Hematopoietic multipotent progenitor cell treated with erythropoietin and hydrocortisone succinate and interleukin-3 and kit ligand, for 4 days (in vitro differentiated cells): ENCODE measurements around the gene BCL2L15.
"Not testable (repeated sequence)": the region's sequence is repeated elsewhere in the genome, so short reads cannot be mapped to it uniquely, and the experiment has no call there.

Experiments used
- DNase-seq: peaks from one replicate; pipeline ENCODE4 v3.0.0-alpha.2; 2015

Gene BCL2L15

GRCh38 chr1:113868387-113869083 is 18.8 kb downstream of the BCL2L15 start:
- DNase-seq = no peak

- DNase-seq = peak; percentile 58
These were observed 25.7 kb downstream of the BCL2L15 start for GRCh38 chr1:113861641-113862040.

DNA sequence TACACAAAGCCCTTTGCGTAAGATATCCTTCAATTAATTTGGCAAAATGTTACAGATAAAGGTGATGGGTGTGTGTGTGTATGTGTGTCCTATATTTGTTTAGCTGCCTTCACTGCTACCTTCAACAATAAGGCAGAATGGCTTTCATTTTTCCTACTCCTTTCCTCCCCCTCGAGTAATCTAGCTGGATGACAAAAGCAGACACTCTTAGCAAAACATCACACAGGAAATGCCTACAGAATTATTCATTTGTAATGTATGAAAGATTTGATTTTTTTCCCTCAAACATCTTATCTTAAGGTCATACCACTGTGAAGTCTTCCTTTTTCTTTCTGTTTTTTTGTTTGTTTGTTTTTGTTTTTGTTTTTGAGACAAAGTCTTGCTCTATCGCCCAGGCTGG is 26.5 kb downstream of the BCL2L15 start:
- DNase-seq = no peak

DNA sequence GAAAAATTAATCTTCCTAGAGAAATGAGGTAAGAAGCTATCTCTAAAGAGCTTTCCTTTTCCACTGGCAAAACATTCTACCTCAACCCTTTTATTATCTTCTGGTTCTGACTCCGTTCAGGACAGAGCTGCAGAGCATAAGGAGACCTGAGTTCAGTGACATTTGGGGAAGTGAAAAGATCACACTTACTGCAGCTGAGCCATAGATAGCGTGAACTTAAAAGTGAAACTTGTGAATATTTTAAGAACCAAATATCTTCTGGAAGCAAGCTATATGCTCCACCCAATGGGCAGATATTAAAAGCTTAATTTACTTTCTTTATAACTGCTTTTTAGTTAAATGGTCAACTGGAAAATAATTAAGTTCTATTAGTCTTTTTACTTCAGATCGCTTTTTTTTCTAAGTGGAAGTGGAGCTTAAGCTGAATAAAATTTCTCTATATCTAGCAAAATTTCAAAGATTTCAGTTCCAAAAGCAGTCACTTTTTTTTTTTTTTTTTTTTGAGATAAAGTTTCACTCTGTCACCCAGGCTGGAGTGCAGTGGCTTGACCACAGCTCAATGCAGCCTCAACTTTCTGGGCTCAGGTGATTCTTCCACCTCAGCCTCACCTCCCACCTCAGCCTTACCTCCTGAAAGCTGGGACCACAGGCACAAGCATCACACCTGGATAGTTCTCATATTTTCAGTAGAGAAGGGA is 27.8 kb downstream of the BCL2L15 start:
- peak; percentile 78 for DNase-seq

GRCh38 chr1:113858982-113859381 is 28.4 kb downstream of the BCL2L15 start:
- DNase-seq = no peak

- DNase-seq = no peak
These were observed 29.0 kb downstream of the BCL2L15 start for GRCh38 chr1:113858418-113858817.

- DNase-seq = peak; percentile 25
These were observed 29.6 kb downstream of the BCL2L15 start for GRCh38 chr1:113857776-113858175.

DNA sequence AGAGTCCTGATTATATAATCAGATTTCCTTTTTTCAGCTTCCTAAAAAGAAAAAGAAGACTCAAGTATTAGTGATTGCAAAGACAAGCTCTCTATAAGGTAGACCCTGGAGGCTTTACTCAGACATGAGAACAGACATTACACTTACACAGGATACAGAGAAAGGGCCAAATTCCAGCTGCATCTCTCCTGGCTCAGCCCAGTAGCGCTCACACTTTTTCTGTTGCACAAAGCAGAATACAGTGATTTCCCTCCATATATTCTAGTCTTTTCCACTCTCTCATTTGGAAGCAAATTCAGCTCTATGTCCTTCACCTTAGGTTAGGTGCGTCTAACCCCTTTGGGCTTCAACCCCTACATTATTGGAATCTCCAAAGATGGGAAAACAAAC is 31.0 kb downstream of the BCL2L15 start:
- no peak for DNase-seq

- no peak for DNase-seq
These were observed 31.6 kb downstream of the BCL2L15 start for GRCh38 chr1:113855630-113856400.

DNA sequence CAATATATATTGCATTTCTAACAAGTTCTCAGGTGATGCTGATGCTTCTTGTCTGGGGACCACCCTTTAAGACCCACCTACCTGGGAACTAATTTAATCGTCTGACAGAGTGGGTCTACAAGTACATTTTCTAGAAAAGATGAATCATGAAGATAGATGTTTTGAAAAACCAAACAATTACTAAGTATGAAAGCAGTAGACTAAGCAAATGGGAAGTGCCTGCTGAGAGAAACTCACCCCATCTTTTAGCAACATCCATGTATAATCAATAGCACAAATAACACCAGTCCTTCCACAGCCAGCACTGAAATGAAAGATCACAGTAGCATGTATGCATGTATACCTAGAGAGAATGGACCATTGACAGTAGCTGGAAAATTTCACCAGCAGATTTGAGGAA is 33.1 kb downstream of the BCL2L15 start:
- no peak for DNase-seq

- not testable (repeated sequence) for DNase-seq
These were observed 34.7 kb downstream of the BCL2L15 start for GRCh38 chr1:113852694-113853093.

- no peak for DNase-seq
These were observed 37.1 kb downstream of the BCL2L15 start for GRCh38 chr1:113850127-113850796.

GRCh38 chr1:113849072-113849471 is 38.3 kb downstream of the BCL2L15 start:
- peak; percentile 62 for DNase-seq

- DNase-seq = peak; percentile 18
These were observed 40.9 kb downstream of the BCL2L15 start for GRCh38 chr1:113846391-113847035.

DNA sequence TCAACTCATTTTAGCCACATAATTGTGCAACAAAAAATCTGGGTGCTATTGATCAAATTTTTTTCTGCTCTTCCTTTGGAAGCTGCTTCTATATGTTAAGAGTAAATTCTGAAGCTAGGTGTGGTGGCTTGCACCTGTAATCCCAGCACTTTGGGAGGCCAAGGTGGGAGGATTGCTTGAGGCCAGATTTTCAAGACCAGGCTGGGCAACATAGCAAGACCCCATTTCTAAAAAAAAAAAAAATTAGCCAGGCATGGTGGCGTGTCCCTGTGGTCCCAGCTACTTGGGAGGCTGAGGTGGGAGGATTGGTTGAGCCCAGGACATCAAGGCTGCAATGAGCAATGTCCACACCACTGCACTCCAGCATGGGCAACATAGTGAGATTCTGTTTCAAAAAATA is 50.8 kb downstream of the BCL2L15 start:
- no peak for DNase-seq

DNA sequence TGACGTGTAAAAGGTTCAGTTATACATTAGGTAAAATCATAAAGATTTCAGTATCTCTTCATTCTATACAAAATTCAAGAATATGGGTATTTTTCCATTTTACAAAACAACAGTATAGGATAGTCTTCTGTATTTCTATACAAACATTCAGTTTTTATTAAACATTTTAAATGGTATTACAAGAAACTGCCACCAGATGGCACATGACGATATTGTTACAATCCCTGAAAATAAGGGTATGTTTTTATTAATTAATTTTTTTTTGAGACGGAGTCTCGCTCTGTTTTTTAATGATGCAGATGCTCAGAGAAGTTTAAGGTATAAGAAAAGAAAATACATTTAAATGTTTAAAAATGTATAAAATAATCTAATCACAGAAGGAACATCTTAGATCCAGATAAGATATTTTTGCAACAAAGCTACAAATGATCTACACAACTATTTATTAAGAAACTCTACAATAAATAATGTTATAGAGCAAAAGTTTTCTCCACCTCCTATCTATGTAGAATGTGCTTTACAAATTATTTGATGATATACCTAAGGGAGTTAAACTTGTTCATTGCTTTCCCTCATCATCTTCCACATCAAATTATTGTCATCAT is 51.6 kb downstream of the BCL2L15 start:
- peak; percentile 84 for DNase-seq

GRCh38 chr1:113834716-113835115 is 52.7 kb downstream of the BCL2L15 start:
- no peak for DNase-seq
